ENCODE data around the gene CYP4Z1. TPM values are rescaled to one million over a fixed set of nuclear protein-coding genes. Genes with fewer than 3 reads are reported as not detected.
"Not testable (repeated sequence)": the region's sequence is repeated elsewhere in the genome, so short reads cannot be mapped to it uniquely, and the experiment has no call there.

Gene CYP4Z1, protein sequence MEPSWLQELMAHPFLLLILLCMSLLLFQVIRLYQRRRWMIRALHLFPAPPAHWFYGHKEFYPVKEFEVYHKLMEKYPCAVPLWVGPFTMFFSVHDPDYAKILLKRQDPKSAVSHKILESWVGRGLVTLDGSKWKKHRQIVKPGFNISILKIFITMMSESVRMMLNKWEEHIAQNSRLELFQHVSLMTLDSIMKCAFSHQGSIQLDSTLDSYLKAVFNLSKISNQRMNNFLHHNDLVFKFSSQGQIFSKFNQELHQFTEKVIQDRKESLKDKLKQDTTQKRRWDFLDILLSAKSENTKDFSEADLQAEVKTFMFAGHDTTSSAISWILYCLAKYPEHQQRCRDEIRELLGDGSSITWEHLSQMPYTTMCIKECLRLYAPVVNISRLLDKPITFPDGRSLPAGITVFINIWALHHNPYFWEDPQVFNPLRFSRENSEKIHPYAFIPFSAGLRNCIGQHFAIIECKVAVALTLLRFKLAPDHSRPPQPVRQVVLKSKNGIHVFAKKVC
- total RNA-seq (ENCODE audit: insufficient read depth, low replicate concordance) = not detected

DNA sequence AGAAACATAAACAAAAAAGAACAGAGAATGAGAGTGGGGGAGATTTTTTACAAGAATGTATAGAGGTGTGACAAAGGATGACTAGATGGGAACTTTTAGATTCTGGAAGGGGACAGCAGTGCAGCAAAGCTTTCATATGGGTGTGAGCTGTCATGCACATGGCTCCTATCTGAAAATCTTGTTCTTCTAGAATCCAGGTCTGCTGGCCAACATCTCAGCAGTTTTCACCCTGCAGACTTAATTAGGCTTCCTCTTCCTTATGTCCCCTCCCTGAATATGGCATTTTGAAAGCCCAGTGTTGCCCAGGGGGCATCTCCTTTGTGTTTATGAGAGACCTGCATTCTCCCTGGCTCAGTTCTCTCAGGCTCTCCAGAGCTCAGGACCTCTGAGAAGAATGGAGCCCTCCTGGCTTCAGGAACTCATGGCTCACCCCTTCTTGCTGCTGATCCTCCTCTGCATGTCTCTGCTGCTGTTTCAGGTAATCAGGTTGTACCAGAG is at the start of gene CYP4Z1:
Gene CYP4Z1 (plus strand): TSS at position 135 of the 498 bp plus-strand sequence. CDS start 260 bp downstream, at position 395.
- no peak for DNase-seq (ENCODE audit: low spot score)

DNA sequence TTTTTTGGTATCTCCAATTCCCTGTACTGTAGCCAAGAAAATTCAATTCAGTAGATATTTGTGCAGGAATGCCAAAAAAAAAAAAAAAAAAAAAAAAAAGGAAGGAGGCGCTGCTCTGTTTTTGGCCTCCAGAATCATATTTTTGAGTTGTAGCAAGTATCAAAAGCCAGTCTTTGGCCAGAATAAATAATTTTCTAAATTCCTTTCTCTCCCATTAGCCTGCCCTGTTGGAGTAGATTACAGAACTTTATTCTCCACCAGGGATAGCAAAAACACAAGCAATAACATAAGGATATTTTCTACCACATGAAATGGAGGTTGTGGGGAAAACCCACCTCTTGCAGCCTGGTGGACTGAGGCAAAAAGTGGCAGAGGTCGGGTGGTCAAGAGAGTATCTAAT is 46.0 kb upstream of the CYP4Z1 start:
- no peak for DNase-seq (ENCODE audit: low spot score)

DNA sequence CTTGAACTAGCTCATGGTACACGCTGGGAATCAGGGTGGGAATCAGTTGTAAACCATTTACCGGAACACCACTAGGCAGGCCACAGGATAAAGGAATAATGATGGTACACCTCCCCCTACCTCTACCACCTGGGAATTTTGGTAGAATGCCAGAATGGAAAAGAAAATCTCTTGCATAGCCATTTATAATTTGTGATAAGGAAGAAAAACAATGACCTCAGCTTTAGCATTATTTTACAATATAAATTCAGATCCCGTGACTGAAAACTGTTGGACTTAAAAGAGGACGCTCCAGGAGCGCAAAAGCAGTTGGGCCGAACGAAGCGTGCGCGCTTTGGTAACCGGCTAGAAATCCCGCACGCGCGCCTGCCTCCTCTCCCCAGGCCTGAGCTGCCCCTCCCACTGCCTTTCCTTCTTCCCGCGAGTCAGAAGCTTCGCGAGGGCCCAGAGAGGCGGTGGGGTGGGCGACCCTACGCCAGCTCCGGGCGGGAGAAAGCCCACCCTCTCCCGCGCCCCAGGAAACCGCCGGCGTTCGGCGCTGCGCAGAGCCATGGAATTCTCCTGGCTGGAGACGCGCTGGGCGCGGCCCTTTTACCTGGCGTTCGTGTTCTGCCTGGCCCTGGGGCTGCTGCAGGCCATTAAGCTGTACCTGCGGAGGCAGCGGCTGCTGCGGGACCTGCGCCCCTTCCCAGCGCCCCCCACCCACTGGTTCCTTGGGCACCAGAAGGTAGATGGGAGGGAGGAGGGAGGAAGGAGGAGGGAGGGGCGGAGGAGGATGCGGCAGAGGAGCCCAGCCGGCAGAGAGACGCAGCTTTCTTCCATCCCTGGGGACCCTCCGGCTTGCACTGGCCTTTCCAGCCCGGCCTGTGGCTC is 43.5 kb upstream of the CYP4Z1 start, which contains the start of gene CYP4X1:
Gene CYP4X1 (plus strand): TSS at position 402 of the 873 bp plus-strand sequence. CDS start 149 bp downstream, at position 551.
- DNase-seq (ENCODE audit: low spot score) = peak; percentile 10

DNA sequence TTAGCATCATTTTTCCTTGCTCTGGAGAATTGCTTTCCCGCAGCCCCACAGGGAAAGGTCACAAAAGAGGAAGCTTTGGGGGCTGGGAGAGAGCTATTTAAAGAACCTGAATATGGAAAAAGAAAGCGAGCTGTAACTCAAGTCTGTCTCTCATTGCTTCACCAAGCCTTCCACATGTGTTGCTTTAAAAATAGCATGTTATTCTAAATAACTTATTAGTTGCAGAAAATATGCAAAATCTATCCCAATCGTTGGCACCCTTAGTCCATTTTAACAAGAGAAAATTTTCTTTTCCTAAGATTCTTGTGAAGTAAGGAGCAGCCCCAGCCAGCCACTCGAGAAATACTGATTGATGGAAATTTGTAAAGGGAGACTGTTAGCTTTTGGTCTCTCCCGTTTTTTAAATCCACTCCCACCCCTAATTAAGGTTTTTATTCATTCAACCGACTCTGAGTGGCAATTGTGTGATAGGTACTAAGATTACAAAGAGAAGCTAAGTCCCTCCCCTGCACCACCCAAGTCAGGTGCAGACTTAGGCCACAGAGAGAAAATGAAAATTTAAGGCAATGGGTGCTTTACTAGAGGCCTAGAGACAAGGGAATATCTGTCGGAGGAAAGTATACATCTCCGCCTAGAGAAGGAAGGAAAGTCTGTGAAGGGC is 42.8 kb upstream of the CYP4Z1 start:
- DNase-seq (ENCODE audit: low spot score) = no peak

DNA sequence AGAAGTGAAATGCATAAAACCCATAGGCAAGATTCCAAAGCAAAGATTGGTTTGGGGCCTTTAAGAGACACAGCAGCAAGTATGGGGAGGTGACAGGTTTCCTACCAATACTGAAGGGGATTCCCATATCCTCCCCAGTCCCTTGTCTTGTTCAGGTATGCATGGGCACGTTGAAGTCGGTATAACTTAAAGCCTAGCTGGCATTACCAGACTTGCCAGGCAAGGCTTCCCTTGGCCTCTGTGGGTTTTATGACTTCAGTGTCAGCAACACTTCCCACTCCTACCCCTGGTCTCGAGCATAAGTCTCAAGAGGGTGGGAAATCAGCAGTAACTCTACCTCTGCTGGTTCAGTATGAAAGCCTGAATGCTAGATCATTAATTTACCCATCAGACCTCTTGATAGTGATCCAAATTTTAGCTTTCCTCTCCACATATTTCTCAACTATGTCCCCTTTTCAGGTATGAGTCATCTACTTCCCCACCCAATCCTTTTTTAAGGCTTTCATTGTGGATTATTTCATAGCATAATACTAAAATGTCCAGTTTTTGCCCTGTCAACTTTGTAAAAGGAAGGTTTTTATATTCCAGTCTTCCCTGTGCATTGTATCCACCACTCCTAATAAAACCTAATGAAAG is 36.7 kb upstream of the CYP4Z1 start:
- no peak for DNase-seq (ENCODE audit: low spot score)

DNA sequence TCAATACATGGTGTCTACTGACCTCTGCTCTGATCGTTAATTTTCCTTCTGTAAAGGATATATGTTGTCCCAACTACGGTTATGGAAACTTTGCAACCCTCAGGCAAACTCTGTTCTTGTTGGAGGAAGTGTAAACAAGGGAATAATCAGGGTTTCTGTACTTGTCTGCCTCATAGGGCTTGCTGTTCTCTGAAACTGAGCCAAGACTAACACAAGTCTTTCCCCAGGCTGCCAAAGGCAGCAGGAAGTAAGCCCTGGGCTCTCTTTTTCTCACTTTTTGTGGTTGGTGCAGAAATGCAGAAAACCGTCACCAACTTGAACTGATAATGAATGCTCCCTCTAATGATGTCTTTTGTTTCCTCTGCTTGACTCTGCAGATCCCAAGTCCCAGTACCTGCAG is 36.0 kb upstream of the CYP4Z1 start:
- no peak for DNase-seq (ENCODE audit: low spot score)

DNA sequence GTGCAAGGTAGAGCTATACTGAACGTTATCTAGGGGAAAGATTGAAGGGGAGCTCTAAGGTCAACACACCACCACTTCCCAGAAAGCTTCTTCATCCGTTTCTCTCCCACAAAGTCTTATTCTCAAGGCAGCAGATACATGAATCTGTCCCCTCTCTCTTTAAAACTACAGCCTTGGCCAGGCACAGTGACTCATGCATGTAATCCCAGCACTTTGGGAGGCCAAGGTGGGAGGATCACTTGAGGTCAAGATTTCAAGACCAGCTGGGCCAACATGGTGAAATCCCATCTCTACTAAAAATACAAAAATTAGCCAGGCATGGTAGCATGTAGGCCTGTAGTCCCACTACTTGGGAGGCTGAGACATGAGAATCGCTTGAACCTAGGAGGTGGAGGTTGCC is 35.4 kb upstream of the CYP4Z1 start:
- no peak for DNase-seq (ENCODE audit: low spot score)

DNA sequence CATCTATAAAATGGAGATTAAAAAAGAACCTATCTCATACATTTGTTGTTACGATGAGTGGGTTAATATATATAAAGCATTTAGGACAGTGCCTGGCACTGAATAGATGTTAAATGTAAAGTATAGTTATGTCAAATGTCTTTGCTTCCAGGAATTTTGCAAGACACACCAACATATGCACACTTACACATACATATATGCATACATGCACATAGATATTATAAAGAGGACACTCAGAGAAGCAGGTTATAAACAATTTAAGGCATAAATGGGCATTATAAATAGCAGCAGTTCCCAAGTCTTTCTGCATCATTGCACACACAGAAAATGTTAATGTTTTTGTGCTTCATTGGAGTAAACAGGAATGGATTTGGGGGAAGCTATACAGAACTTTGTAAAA is 30.3 kb upstream of the CYP4Z1 start:
- no peak for DNase-seq (ENCODE audit: low spot score)

DNA sequence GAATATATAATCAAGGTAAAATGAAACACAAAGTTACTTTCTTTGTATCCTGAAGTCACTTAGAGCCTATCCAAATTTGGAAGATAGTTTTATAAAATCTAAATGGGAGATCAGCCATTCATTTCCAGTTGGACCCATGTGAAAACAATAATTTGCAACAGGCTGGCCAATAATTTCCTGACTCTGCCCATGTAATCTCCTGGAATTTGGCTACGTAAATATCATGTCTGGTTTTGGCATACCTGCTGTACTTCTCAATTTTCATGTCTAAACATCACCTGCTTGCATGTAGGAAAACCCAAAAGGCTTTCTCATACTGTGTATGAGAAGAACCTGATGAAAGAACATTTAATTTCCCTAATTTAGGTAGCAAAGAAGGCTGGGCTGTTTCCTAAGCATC is 7.7 kb upstream of the CYP4Z1 start:
- no peak for DNase-seq (ENCODE audit: low spot score)

DNA sequence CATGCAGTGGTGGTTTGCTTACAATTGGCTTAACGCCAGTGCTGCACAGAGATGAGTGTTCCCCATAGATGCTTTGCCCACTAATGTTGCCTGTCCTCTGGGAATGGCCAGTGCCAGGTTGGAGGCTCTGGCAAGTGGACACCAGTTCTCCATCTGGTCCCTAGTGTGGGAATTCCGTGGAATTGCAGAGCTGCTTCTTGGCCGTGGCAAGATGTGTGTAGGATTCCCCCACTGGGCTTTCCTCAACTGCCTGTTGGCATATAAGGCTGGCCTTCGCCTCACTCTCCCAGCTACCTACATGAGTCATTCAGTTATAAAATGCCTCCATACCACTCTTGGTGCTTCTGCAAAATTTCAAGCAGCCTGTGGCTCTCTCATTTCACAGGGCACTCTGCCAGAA is 2.0 kb downstream of the CYP4Z1 start:
- not testable (repeated sequence) for DNase-seq (ENCODE audit: low spot score)

DNA sequence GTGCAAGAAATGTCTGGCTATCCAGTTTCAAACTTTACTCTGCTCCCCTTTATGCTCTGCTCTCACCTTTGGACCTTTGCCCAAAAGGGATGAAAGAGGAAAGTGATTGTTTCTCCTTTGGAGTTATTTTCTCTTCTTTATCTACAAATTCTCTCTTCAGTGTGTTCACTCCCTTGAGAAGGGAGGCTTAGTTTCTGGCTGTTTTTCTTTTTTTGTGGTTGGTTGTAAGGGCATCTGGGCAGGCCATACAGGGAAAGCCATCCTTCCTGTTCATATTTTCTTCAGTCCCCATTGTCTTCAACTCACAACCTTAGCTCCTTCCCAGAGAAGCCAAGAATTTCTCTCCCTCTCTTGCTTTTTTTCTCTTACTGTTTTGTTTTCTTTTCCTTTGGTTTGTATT is 2.5 kb downstream of the CYP4Z1 start:
- DNase-seq (ENCODE audit: low spot score) = not testable (repeated sequence)

DNA sequence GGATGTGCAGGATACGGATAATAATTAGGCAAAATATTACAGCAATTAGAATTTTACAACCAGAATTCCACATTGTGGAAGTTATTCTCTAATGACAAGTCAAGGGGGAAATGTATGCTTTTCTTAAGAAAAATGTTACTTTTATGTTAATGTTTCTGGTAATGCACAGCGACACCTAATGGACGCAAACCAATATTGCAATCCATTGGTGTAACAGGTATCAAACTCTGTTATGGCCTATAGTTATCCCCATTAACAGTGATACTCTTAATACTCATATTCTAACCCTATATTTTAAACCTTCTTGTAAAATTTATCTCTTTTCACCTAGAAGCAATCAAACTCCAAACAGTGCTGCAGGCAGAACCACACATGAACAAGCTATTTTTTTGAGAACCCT is 22.3 kb downstream of the CYP4Z1 start:
- peak; percentile 21 for DNase-seq (ENCODE audit: low spot score)

DNA sequence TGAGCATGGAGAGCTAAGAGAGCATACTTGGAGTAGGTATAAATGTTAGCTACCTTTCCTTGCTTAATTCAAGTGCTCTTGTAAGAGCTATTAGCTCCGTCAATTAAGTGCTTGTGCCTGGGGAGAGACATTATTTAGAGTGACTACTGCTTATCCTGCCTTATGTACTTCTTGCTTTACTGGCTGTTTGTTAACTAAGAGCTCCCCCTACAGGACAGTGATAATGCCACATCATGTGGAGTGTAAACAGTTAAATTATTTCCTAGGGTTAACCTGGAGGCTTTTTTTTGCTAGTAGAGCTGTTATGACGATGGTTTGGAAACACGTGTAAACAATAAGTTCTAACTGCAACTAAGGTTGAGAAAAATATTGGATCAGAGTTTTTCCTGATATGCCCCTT is 24.4 kb downstream of the CYP4Z1 start:
- DNase-seq (ENCODE audit: low spot score) = not testable (repeated sequence)

DNA sequence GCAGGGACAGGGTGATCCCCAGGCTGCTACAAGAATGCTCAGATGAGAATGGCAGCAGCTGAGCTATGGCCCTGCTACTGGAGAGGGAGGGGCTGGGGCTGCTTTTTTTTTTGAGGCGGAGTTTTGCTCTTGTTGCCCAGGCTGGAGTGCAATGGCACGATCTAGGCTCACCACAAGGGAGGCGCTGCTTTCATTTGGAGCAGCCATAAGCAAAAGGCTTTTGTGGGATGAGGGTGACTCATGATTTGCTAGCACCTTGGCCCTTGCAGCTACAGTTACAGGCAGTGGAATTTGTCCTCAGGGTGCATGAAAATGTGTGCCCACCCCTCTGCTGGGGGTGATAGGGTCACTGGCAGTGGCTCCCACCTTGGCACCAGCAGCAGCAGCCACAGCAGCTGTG is 37.8 kb downstream of the CYP4Z1 start:
- no peak for DNase-seq (ENCODE audit: low spot score)

DNA sequence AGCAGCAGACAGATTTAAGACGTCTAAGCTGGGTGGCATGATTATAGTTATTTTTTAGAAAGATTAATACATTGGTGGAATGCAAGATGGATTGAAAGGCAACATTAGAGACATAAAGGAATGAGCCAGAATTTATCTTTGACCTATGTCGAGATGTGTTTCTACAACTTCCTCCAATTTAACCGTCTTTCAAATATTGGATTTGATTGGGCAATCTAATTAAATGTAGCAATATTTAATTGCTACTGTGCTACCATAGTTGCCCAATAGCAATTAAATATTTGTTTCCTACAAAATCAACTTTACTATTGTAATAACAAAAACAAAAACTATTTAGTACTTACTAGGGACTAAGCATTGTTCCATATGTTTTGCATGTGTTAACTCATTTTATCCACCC is 39.8 kb downstream of the CYP4Z1 start:
- no peak for DNase-seq (ENCODE audit: low spot score)

DNA sequence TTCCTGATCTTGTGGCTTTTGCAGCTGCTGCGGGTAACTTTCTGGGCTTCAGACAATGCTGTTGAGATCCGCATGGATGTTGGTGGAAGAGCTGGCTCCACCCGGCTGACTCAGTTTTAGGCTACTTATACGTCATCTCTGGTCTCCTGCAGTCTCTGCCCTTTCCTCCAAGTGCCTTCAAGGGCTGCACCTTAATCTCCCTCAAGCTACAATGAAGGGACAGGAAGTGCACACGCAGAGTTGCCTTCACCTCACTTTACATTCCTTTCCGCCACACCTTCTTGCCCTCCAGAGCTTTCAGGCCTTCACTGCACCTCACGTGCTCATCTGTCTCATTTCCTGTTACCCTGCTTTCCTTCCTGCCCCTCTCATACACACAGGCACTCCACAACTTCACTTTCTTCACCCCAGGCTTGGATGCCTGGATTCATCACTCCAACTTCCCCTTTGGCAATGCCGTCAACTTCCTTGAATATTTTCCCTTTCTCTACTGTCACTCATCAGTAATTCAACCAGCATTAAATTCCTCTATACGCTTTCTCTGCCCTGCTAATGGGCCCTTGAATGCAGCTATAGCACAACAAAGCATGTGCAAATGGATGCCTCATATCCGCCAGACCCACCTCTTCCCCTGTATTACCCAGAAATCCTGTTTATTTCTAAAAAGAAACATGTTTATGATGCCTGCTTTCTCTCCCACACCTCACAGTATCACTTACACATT is 41.0 kb downstream of the CYP4Z1 start:
- DNase-seq (ENCODE audit: low spot score) = not testable (repeated sequence)

DNA sequence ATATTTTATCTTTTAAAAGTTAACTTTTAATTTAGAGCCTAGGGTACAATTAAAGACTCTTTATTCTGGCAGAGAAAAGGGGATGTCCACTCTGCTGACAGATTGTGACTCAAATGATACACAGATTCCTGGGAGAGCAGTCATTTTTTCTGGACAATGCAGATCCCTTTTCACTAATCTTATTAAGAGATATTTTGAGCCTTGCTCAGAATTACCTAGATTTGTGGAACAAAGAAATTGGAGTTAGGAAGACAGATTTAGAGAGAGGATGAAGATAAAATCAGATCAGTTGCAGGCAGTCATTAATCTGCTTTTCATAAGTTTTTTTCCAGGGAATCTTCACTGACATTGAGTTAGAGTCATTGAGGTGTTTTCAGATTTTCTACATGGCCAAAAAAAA is 42.5 kb downstream of the CYP4Z1 start:
- not testable (repeated sequence) for DNase-seq (ENCODE audit: low spot score)

DNA sequence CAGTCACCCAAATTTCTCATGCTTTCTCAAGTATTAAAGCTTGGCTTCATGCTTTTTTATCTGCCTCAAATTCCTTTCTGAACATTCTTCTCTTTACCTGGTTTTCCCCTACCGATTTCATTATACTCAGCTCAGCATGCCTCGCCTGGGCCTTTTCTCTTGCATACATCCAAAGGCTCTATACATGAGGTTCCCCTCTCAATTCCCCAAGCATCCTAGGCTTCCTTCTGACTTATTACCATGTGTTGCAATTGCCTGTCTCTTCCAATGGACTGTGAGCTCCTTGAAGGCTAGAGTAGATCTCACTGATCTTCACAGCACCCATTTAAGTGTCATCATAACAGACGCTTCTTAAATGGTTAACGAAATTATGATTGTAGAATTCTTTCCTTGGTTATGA is 46.1 kb downstream of the CYP4Z1 start:
- DNase-seq (ENCODE audit: low spot score) = no peak

DNA sequence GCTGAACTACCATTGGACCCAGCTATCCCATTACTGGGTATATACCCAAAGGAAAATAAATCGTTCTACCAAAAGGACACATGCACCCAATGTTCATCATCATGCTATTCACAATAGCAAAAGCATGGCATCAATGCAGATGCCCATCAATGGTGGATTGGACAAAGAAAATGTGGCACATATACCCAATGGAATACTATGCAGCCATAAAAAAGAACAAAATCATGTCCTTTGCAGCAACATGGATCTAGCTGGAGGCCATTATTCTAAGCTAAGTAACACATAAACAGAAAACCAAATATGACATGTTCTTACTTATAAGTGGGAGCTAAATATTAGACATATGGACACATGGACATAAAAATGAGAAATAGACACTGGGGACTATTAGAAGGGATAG is 54.0 kb downstream of the CYP4Z1 start:
- not testable (repeated sequence) for DNase-seq (ENCODE audit: low spot score)

DNA sequence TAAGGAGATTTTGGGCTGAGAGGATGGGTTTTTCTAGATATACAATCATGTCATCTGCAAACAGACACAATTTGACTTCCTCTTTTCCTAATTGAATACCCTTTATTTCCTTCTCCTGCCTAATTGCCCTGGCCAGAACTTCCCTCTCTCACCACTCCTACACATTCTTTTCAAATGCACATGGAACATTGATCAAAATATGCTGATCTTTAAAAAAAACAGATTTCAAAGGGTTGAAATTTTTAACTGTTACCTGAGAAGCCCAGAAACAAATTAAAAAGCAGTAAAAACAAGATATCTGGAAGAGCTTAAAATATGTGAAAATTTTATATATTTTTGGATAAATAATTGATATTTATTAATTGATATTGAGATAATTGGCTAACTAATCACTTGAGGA is 57.8 kb downstream of the CYP4Z1 start:
- DNase-seq (ENCODE audit: low spot score) = not testable (repeated sequence)
